Colonic mucosa (tissue), 4 donors: ENCODE results near the gene FEV. TPM values are rescaled to one million over a fixed set of nuclear protein-coding genes. Genes with fewer than 3 reads are reported as not detected.

Experiments
- DNase-seq: peaks from one replicate; pipeline ENCODE4 v3.0.0-alpha.2; 2020
- H3K27ac ChIP-seq: fragments of 200-600 bp; one replicate; pipeline ENCODE4 v1.8.0; 2021
- H3K27me3 ChIP-seq: fragments of 200-600 bp; one replicate; pipeline ENCODE4 v1.8.0; 2021
- H3K36me3 ChIP-seq: fragments of 200-600 bp; one replicate; pipeline ENCODE4 v1.8.0; 2021
- H3K4me1 ChIP-seq: fragments of 200-600 bp; one replicate; pipeline ENCODE4 v1.8.0; 2021; ENCODE audit warnings: mild to moderate bottlenecking
- H3K4me3 ChIP-seq: fragments of 200-600 bp; one replicate; pipeline ENCODE4 v1.8.0; 2021
- H3K9ac ChIP-seq, 2 donors: one replicate each; pipeline ENCODE4 v1.7.0; 2013; ENCODE audit warnings: control low read depth in 2 of 2, low read depth in 2 of 2, low read length in 2 of 2
- H3K9me3 ChIP-seq: fragments of 200-600 bp; one replicate; pipeline ENCODE4 v1.8.0; 2021
- CTCF ChIP-seq: fragments of 200-600 bp; IDR thresholded peaks from one replicate; pipeline ENCODE4 v1.8.0; 2022; ENCODE audit warnings: antibody characterized with exemption, mild to moderate bottlenecking
- intact Hi-C: fragments of 100-400 bp; cut with DNase I; formaldehyde crosslinking; loops from one replicate; pipeline ENCODE4 v1.14.1; 2022
- total RNA-seq, 2 donors: library from RNA; stranded (reverse); fragmentation: NEBNext Ultra II Directional in 1 of 2; extraction: Animal tissue kit (Norgen Biotek cat#: 25700) in 1 of 2; gene quantifications; one replicate each; pipeline ENCODE4 v1.2.1, GENCODE V29; 2021
- donor health status: healthy.
- donor health status: DM: no; HTN: no; CAD: no.
- donor health status: DM: no; HTN: no; CAD: no.

Gene FEV
- 1 to 10 TPM; 2.9 to 6.5 TPM for total RNA-seq

DNA sequence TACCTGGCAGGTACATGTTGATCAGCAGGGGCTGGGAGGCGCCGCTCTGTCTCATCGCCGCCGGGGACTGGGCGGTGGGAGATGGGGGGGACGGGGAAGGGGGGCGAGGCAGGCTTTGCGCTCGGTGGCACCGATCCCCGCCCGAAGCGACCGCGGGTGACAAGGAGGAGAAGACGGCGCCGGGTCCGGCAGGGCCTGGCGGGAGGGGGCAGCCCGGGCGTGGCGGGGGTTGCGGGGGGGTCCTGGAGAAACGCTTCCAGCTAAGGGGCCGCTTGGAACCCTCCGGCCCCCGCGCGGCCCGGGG, at the start of gene FEV:
TSS of gene FEV (minus strand) at position 164 of the 304 bp plus-strand sequence. CDS start at position 55, 109 bp downstream.
- Histone ChIP-seq H3K27me3 (peaks cover 90% of the 10 kb centered on the region), H3K27ac (no peak within 1 kb of the TSS), H3K9ac (no peak within 1 kb of the TSS), H3K36me3 (no peaks in the 10 kb centered on the region), H3K4me1 (peaks cover 9% of the 10 kb centered on the region), H3K9me3 (no peaks in the 10 kb centered on the region), H3K4me3 (no peak within 1 kb of the TSS)
- no peak for TF ChIP-seq CTCF
- intact Hi-C loops = no loop called here
- no peak for DNase-seq

DNA sequence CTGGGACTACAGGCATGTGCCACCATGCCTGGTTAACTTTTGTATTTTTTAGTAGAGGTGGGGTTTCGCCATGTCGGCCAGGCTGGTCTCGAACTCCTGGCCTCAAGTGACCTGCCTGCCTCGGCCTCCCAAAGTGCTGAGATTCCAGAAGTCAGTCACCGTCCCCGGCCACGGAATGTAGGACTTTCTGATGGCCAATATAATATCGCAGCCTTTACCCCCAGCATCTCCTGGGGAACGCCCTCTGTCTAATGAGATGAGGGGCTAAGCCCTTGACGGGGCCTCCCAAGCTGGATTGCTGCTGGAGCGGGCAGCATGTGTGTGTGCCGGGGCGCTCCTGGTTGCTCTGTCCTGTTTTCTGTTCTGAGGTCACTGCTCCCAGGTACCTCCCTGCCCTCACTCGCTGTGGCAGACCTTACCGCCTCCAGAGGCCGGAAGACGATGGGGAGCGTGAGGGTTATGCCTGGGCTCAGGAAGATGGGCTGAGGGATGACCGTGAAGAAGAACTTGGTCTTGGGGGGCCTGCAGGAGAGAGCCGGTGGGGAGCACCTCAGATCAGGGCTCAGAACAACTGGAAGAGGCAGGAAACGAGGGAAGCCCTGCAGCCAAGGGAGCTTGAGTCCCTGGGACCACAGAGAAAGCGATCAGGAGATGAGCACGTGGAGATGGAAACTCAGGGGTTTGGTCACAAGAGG, 47.2 kb upstream of the FEV start:
- no peak overlapping the region for H3K9ac ChIP-seq
- no peaks in the 10 kb centered on the region for H3K9me3 ChIP-seq
- intact Hi-C loops = no loop called here
- no peak overlapping the region for H3K27ac ChIP-seq
- no peak for TF ChIP-seq CTCF
- H3K27me3 ChIP-seq = no peaks in the 10 kb centered on the region
- H3K4me3 ChIP-seq = no peak overlapping the region
- H3K4me1 ChIP-seq = no peaks in the 10 kb centered on the region
- DNase-seq = no peak
- H3K36me3 ChIP-seq = no peaks in the 10 kb centered on the region

DNA sequence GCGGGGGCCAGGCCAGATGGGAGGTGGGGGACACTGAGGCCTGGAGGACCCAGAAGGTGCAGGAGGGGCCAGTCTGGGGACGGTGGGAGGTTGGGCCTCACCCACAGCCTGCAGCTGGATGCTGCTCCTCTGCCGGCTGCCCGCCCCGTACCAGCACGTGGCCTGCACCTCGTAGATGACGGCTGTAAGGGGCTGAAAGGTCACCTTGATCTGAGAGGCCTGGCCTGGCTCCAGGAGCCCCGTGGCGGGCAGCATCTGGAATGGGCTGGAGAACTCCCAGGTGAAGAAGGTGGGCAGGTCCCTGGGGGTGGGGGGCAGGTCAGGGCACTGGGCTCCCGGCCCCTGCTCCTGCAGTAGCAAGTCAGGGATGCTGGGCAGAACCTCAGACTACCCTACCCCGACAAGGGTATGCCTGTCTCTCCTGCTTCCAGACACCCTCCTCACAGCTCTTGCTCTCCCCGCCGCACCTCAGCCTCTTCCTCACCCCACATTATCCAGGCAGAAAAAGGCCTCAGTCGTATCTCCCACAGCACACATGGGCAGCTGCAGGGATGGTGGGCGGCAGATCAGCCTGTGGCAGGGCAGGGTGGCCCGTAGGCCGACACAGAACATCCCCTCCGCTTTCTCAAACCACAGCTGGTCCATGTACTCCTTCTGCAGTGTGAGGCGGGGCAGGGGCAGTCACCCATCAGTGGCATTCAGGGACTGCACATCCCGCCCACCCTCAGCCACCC, 46.2 kb upstream of the FEV start:
- Histone ChIP-seq H3K4me1 (no peaks in the 10 kb centered on the region), H3K9ac (no peak overlapping the region), H3K36me3 (no peaks in the 10 kb centered on the region), H3K4me3 (no peak overlapping the region), H3K27me3 (no peaks in the 10 kb centered on the region), H3K9me3 (no peaks in the 10 kb centered on the region), H3K27ac (no peak overlapping the region)
- TF ChIP-seq CTCF = no peak
- no peak for DNase-seq
- intact Hi-C loops = no loop called here

- Histone ChIP-seq H3K36me3 (no peaks in the 10 kb centered on the region), H3K27me3 (no peaks in the 10 kb centered on the region), H3K4me1 (no peaks in the 10 kb centered on the region), H3K27ac (no peak overlapping the region), H3K4me3 (no peak overlapping the region), H3K9ac (no peak overlapping the region), H3K9me3 (no peaks in the 10 kb centered on the region)
- intact Hi-C loops = no loop called here
- TF ChIP-seq CTCF = no peak
- DNase-seq = no peak
These were observed 45.4 kb upstream of the FEV start for GRCh38 chr2:219030177-219030940.

- Histone ChIP-seq H3K9ac (no peak overlapping the region), H3K27me3 (no peaks in the 10 kb centered on the region), H3K9me3 (no peaks in the 10 kb centered on the region), H3K4me3 (no peak overlapping the region), H3K27ac (no peak overlapping the region), H3K4me1 (no peaks in the 10 kb centered on the region), H3K36me3 (no peaks in the 10 kb centered on the region)
- TF ChIP-seq CTCF = peak; percentile 99
- DNase-seq = peak; percentile 89
- intact Hi-C loops = loop anchor here (5.0 kb wide), 1 partner anchor 128 kb away; no protein-coding TSS in a partner anchor
These were observed 44.8 kb upstream of the FEV start for GRCh38 chr2:219029829-219030165.
